T-cell (primary cell): ENCODE measurements around the gene ELL2. TPM values are rescaled to one million over a fixed set of nuclear protein-coding genes. Genes with fewer than 3 reads are reported as not detected.
"Not testable (repeated sequence)": the region's sequence is repeated elsewhere in the genome, so short reads cannot be mapped to it uniquely, and the experiment has no call there.

ENCODE experiments used
- ATAC-seq, 4 experiments: fragments of 200-7000 bp in 3 of 4; fragments of 150-1000 bp in 1 of 4; cut with Tn5 transposase; replicated peaks in 1 of 4; 1 replicate in 3 of 4; 2 replicates in 1 of 4; pipeline ENCODE4 v1.10.0; 2021; ENCODE audit warnings: moderate library complexity in 3 of 4, mild to moderate bottlenecking in 2 of 4, moderate number of reproducible peaks in 1 of 4
- CTCF ChIA-PET, 2 donors: fragments of 300-600 bp; sonication (Branson Sonifier 250); formaldehyde crosslinking; loops; one replicate each; lab custom pipeline; 2022; ENCODE audit warnings: antibody characterized with exemption in 2 of 2; lab: Charles Lee
- POLR2A ChIA-PET, 2 donors: fragments of 300-600 bp; sonication (Branson Sonifier 250); formaldehyde crosslinking; loops; one replicate each; lab custom pipeline; 2022; ENCODE audit warnings: antibody characterized with exemption in 2 of 2; lab: Charles Lee
- DNase-seq, 35 experiments: peaks; one replicate each; pipeline versions ENCODE4 v3.0.0 to v3.0.0-alpha.2; 2013 to 2023
- H3K27ac ChIP-seq: one replicate; pipeline ENCODE4 v1.5.1; 2013; ENCODE audit warnings: low read length
- H3K27me3 ChIP-seq, 2 experiments: replicated peaks in 1 of 2; 1 replicate in 1 of 2; 2 replicates in 1 of 2; pipeline versions ENCODE4 v1.6.1 to v1.7.0; 2013; ENCODE audit warnings: low read length in 1 of 2, mixed read lengths in 1 of 2; ENCODE audit not compliant: control insufficient read depth in 2 of 2, insufficient read depth in 2 of 2; ENCODE audit errors: extremely low read depth in 1 of 2
- H3K36me3 ChIP-seq, 2 donors: 1 replicate in 1 of 2; 2 replicates in 1 of 2; pipeline versions ENCODE4 v1.6.1 to v1.7.0; 2013; ENCODE audit warnings: low read length in 1 of 2; ENCODE audit not compliant: control insufficient read depth in 2 of 2, insufficient read depth in 1 of 2; ENCODE audit errors: extremely low read depth in 1 of 2
- H3K4me1 ChIP-seq, 2 experiments: 1 replicate in 1 of 2; 2 replicates in 1 of 2; pipeline versions ENCODE4 v1.6.1 to v1.7.0; 2013; ENCODE audit warnings: low read length in 2 of 2, mixed read lengths in 1 of 2; ENCODE audit not compliant: insufficient read depth in 2 of 2, control insufficient read depth in 1 of 2; ENCODE audit errors: extremely low read depth in 1 of 2
- H3K4me3 ChIP-seq, 2 donors: 1 replicate in 1 of 2; 2 replicates in 1 of 2; pipeline versions ENCODE4 v1.5.1 to v1.7.0; 2013; ENCODE audit warnings: mild to moderate bottlenecking in 2 of 2, low read length in 1 of 2, moderate library complexity in 1 of 2; ENCODE audit not compliant: control insufficient read depth in 1 of 2; ENCODE audit errors: extremely low read depth in 1 of 2
- H3K9me3 ChIP-seq: 2 replicates; pipeline ENCODE4 v1.7.0; 2013
- H3K27ac Mint-ChIP-seq, 2 donors: one replicate each; pipeline ENCODE4 v1.8.0; 2020 to 2021; ENCODE audit warnings: mild to moderate bottlenecking in 2 of 2, mixed read lengths in 2 of 2
- H3K27me3 Mint-ChIP-seq, 2 donors: one replicate each; pipeline ENCODE4 v1.8.0; 2021 to 2022; ENCODE audit warnings: mixed read lengths in 2 of 2
- H3K36me3 Mint-ChIP-seq: one replicate; pipeline ENCODE4 v1.8.0; 2021; ENCODE audit warnings: mixed read lengths
- H3K4me1 Mint-ChIP-seq, 3 donors: one replicate each; pipeline ENCODE4 v1.8.0; 2020 to 2022; ENCODE audit warnings: mixed read lengths in 3 of 3, mild to moderate bottlenecking in 1 of 3
- H3K4me3 Mint-ChIP-seq, 3 donors: one replicate each; pipeline ENCODE4 v1.8.0; 2020 to 2022; ENCODE audit warnings: mild to moderate bottlenecking in 3 of 3, mixed read lengths in 3 of 3, moderate library complexity in 3 of 3
- H3K9me3 Mint-ChIP-seq, 3 donors: one replicate each; pipeline ENCODE4 v1.8.0; 2020 to 2022; ENCODE audit warnings: mixed read lengths in 3 of 3
- WGBS: methylation state at CpG from one replicate; pipeline ENCODE4 v1.1.5; 2013; ENCODE audit warnings: missing lambda C conversion rate; ENCODE audit not compliant: insufficient coverage; 5-methylcytosine and 5-hydroxymethylcytosine counted together
- total RNA-seq, 35 experiments: library from RNA in 6 of 35; stranded (reverse) in 6 of 35; fragments of 120-200 nt in 1 of 35; gene quantifications; one replicate each; pipeline versions ENCODE4 v1.2.1 to v1.2.4 and lab custom pipeline; 2013 to 2026

Gene ELL2
- total RNA-seq, 5 donors from 2014 or later (not counting 1 experiment from before 2014, with no cell fraction given), result 10.3 to 57.8 (median 11.3) TPM

DNA sequence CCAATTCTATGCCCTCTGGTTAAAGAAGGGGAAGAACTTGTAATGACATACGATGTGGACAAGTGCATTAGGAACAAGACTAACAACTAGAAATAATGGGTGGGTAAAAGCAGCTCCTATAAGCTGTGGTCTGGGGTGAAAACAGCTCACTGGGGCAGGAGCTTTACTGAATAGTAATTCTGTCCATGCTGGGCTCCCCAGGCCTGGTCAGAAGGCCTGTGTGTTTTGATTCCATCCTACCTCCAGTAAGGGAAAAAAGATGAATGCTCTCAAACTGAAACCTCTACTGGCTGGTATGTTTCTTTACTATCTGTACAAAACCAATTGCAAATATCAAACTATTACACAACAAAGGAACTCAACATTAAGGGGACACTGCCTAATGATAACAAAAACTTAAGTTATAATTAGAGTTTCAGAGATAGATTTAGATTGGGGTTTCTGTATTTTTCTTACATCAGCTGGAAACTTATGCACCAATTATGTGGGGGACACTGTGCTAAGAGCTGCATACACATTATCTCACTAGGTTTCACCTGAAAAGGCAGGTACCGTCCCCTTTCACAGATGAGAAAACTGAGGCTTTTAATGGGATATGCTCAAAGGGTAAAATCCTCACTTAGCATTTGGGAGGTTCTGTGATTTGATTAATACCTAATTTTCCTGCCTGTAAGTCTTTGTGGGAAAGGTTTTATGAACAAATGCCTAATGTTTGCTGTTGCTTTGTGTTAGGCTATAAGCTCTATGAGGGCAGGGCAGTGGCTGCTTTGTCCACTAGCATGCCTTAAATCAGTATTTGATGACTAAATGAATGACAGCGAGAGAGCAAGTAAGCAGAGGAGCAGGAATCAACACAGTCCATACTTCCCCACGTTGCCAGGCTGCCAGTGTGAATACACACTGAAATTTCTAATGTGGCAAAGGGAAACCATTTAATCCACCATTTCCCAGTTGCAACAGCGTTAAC, 53.6 kb downstream of the ELL2 start:
- no peak for DNase-seq
- H3K27ac ChIP-seq, result no peak overlapping the region
- H3K36me3 ChIP-seq, result peaks cover 0 to 2% of the 10 kb centered on the region in 2 donors
- ChIA-PET CTCF (no interaction called here), POLR2A (interaction anchor here in 1 of 2 donors (1.5 kb wide), 1 partner anchor 10 kb away, joined by 5 read pairs; no protein-coding TSS in a partner anchor)
- Mint-ChIP-seq H3K27me3 (no peaks in the 10 kb centered on the region), H3K27ac (no peak overlapping the region), H3K36me3 (peaks cover 61% of the 10 kb centered on the region), H3K9me3 (no peaks in the 10 kb centered on the region), H3K4me3 (no peak overlapping the region), H3K4me1 (no peaks in the 10 kb centered on the region)
- peaks cover 0 to 3% of the 10 kb centered on the region in 2 experiments for H3K4me1 ChIP-seq
- WGBS, result 100% methylated on average over 1 of the region's 5 CpGs
- no peak for ATAC-seq
- no peaks in the 10 kb centered on the region for H3K27me3 ChIP-seq
- H3K9me3 ChIP-seq, result no peaks in the 10 kb centered on the region
- no peak overlapping the region for H3K4me3 ChIP-seq

DNA sequence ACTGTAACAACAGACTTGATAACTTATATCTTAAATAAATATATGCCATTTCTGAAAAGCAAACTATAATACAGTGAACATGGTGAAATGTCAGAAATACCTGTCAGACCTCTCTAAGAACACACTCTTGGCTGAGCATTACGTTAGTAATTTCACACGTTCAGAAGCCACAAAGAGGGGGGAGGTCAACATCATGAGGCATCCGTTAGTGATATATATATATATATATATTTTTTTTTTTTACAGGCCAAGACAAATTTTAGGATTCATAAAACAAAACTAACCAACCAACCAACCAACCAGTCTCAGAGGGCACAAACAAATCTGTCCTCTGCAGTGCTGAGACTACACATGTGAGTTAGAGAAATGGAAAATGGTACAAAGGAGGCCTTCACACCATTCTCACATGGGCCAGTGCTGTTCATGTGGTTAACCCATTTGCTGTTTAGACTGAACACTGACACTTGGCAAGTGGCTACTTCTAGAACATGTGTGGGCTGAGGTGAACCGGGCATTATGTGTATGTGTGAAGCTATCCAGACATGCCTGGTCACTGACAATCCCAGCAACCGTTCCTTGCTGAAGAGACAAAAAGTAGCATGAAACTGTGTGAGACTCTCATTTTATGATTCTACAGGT, 54.5 kb downstream of the ELL2 start:
- Histone ChIP-seq H3K4me3 (no peak overlapping the region), H3K27me3 (no peaks in the 10 kb centered on the region), H3K4me1 (peaks cover 0 to 3% of the 10 kb centered on the region in 2 experiments), H3K9me3 (no peaks in the 10 kb centered on the region), H3K27ac (no peak overlapping the region), H3K36me3 (peaks cover 0 to 2% of the 10 kb centered on the region in 2 donors)
- Mint-ChIP-seq H3K36me3 (peaks cover 54% of the 10 kb centered on the region), H3K4me3 (no peak overlapping the region), H3K9me3 (no peaks in the 10 kb centered on the region), H3K27me3 (no peaks in the 10 kb centered on the region), H3K4me1 (no peaks in the 10 kb centered on the region), H3K27ac (no peak overlapping the region)
- POLR2A ChIA-PET, result interaction anchor here in 1 of 2 donors (1.5 kb wide), 1 partner anchor 11 kb away, joined by 5 read pairs; no protein-coding TSS in a partner anchor
- ATAC-seq (no peak), DNase-seq (peak in 1 of 35 experiments; percentile 40)
- CTCF ChIA-PET, result no interaction called here
- WGBS, result 100% methylated on average over 1 of the region's 5 CpGs

DNA sequence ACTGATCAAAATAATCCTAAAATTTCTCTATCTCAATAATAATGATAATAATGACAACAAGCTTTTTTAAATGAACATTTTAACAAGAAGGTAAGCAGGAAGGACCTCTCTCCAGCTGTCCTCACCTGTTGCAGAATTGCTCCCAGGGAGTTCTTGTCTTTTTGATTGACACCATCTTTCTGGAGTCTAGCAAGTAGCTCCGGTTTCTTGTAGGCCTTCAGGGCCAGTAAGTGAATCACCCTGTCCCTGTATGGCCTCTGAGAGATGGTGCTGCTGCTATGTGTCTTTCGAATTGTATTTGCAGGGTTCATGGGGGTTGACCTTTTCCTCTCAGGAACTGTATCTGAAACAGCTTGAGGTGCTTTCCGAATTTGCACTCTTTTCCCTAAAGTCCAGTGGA, 55.3 kb downstream of the ELL2 start:
- WGBS, result no CpG with 5 or more reads among the region's 3 CpGs
- DNase-seq, H3K27ac Mint-ChIP-seq, H3K27ac ChIP-seq, H3K4me3 Mint-ChIP-seq, H3K4me1 ChIP-seq, H3K27me3 Mint-ChIP-seq, ATAC-seq, CTCF ChIA-PET, H3K36me3 ChIP-seq, H3K27me3 ChIP-seq, H3K4me3 ChIP-seq, H3K4me1 Mint-ChIP-seq, H3K9me3 ChIP-seq, H3K9me3 Mint-ChIP-seq: not testable (repeated sequence)
- peaks cover 50% of the 10 kb centered on the region for H3K36me3 Mint-ChIP-seq
- POLR2A ChIA-PET, result interaction anchor here in 1 of 2 donors (1.0 kb wide), 1 partner anchor 18 kb away, joined by 4 read pairs; no protein-coding TSS in a partner anchor

DNA sequence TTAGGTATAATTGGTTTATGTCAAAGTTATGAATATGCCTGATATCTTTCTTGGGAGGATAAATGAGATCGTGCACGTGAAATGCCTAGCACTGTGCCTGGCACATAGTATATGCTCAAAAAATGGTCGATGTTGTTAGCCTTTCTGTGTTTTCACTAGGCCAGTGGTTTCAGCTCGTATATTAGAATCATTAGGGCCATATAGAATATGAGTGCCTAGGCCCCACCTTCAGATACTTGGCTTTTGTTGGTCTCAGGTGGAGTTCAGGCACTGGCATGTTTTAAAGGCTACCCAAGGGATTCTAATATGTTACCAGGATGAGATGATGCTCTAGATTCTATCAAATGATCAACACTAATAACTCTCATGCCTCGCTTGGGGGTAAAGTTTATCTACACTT, 56.8 kb downstream of the ELL2 start:
- 94% methylated on average over 3 of the region's 5 CpGs for WGBS
- peaks cover 0 to 2% of the 10 kb centered on the region in 2 donors for H3K36me3 ChIP-seq
- peaks cover 47% of the 10 kb centered on the region for H3K36me3 Mint-ChIP-seq
- peaks cover 0 to 2% (median 0%) of the 10 kb centered on the region in 3 donors for H3K4me1 Mint-ChIP-seq
- ATAC-seq (no peak), DNase-seq (no peak)
- ChIA-PET POLR2A (interaction anchor here in 1 of 2 donors (1.2 kb wide), 1 partner anchor 26 kb away, joined by 3 read pairs; no protein-coding TSS in a partner anchor), CTCF (no interaction called here)
- H3K9me3 ChIP-seq, result no peaks in the 10 kb centered on the region
- H3K4me1 ChIP-seq, result peaks cover 0 to 3% of the 10 kb centered on the region in 2 experiments
- H3K27me3 Mint-ChIP-seq, result no peaks in the 10 kb centered on the region
- no peaks in the 10 kb centered on the region for H3K9me3 Mint-ChIP-seq
- no peaks in the 10 kb centered on the region for H3K27me3 ChIP-seq
- H3K4me3 Mint-ChIP-seq, result no peak overlapping the region
- H3K27ac Mint-ChIP-seq, result no peak overlapping the region
- H3K4me3 ChIP-seq, result no peak overlapping the region
- no peak overlapping the region for H3K27ac ChIP-seq

DNA sequence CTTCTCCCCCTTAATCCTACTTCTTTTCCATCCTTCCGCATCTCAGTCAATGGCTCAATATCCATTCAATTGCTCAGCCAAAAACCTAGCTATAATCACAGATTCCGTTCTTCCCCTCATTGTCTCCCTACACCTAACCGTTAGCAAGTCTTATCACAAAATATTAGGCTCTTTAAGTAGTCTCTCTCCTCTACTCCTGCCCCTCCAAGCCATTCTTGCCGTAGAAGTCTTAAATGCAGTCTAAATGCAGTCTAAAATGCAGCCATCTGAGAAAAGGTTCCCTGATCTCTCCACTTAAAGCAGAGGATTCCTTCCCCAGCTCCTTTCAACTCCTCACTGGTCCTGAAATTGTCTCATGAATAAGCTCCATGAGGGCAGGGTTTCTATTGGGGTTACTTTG, 57.8 kb downstream of the ELL2 start:
- ATAC-seq (no peak), DNase-seq (no peak)
- no peaks in the 10 kb centered on the region for H3K9me3 ChIP-seq
- peaks cover 0 to 2% (median 0%) of the 10 kb centered on the region in 3 donors for H3K4me1 Mint-ChIP-seq
- H3K4me1 ChIP-seq, result peaks cover 0 to 3% of the 10 kb centered on the region in 2 experiments
- peaks cover 0 to 2% of the 10 kb centered on the region in 2 donors for H3K36me3 ChIP-seq
- no peaks in the 10 kb centered on the region for H3K27me3 ChIP-seq
- H3K27me3 Mint-ChIP-seq, result no peaks in the 10 kb centered on the region
- WGBS, result 96% methylated on average over 4 of the region's 4 CpGs
- CTCF ChIA-PET, result interaction anchor here in 1 of 2 donors (0.6 kb wide), 1 partner anchor 15 kb away, joined by 5 read pairs; no protein-coding TSS in a partner anchor
- H3K4me3 Mint-ChIP-seq, result no peak overlapping the region
- no peak overlapping the region for H3K27ac ChIP-seq
- H3K9me3 Mint-ChIP-seq, result no peaks in the 10 kb centered on the region
- no peak overlapping the region for H3K4me3 ChIP-seq
- peaks cover 46% of the 10 kb centered on the region for H3K36me3 Mint-ChIP-seq
- no peak overlapping the region for H3K27ac Mint-ChIP-seq
- POLR2A ChIA-PET, result no interaction called here
